Astrocyte (in vitro differentiated cells and primary cell): ENCODE data around the gene GLB1L3.

Source experiments
- CTCF ChIP-seq: IDR thresholded peaks from 2 replicates; pipeline ENCODE4 v1.5.1; 2011; ENCODE audit warnings: low read depth, mild to moderate bottlenecking, inconsistent platforms, low read length, moderate library complexity; ENCODE audit not compliant: insufficient read depth
- EZH2 ChIP-seq: IDR thresholded peaks from 2 replicates; pipeline ENCODE4 v1.6.1; 2012; ENCODE audit warnings: mild to moderate bottlenecking, low read length, inconsistent platforms; ENCODE audit not compliant: insufficient read depth

GRCh38 chr11:134261626-134262488, 14.3 kb upstream of the GLB1L3 start:
- TF ChIP-seq CTCF (peak; percentile 38), EZH2 (no peak)
